ENCODE data around the gene SH3PXD2A. TPM values are rescaled to one million over a fixed set of nuclear protein-coding genes. Genes with fewer than 3 reads are reported as not detected.

The SH3PXD2A gene
- total RNA-seq, 2 experiments from 2014 or later: 6.7 to 7.7 TPM

- POLR2A ChIA-PET: no interaction called here
- peak overlapping the region; percentile 48 for H3K4me3 Mint-ChIP-seq
- H3K27me3 Mint-ChIP-seq: peaks cover 31% of the 10 kb centered on the region
- H3K4me1 Mint-ChIP-seq: peaks cover 10% of the 10 kb centered on the region
- CTCF ChIA-PET: interaction anchor here (0.6 to 2.2 kb wide), 5 partner anchors 32 to 406 kb away, joined by 3 to 29 read pairs (median 4); no protein-coding TSS in a partner anchor
- ATAC-seq: no peak
- H3K27ac Mint-ChIP-seq: no peak overlapping the region
- intact Hi-C loops (cut with DNase I, micrococcal nuclease): no loop called here
- H3K9me3 Mint-ChIP-seq (ENCODE audit: low read depth): no peaks in the 10 kb centered on the region
- no peaks in the 10 kb centered on the region for H3K36me3 Mint-ChIP-seq (ENCODE audit: low read depth)
- DNase-seq: no peak
Observed at GRCh38 chr10:103855852-103856796, 748 bp upstream of the SH3PXD2A start.

DNA sequence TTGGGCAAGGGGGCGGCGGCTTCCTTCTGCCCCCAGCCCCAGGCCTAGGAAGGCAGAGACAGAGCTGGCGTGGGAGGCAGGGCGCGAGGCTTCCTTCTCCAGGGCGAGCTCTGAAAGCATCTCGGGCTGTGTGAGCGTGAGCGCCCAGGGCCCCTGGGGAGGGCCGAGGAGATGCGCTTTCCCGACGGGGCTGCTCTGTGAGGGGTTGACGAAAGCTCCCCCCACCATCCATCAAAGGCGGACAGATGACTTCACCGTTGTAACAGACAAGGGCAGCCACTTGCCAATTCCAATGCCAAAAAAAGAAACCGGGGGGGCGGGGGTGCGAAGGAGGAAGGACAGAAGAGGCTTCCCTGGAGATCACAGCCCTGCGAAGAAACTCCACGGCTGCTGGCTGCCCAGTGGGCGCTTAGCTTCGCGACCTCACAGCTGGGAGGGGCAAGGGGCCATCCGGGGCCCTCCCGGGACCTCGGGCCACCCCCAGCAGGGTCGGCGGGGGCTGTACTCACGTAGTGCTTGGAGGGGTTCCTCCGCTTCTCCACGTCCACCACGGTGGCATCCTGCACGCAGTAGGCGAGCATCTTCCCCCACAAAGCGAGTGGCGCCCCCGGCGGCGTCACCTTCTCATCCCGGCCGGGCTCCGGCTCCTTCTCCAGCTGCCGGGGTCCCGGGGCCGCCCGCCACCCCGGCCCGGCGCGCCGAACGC is 537 bp downstream of the SH3PXD2A start:
- no peaks in the 10 kb centered on the region for H3K36me3 Mint-ChIP-seq (ENCODE audit: low read depth)
- peak; percentile 52 for ATAC-seq
- H3K27ac Mint-ChIP-seq: peak overlapping the region; percentile 24
- peaks cover 10% of the 10 kb centered on the region for H3K4me1 Mint-ChIP-seq
- H3K27me3 Mint-ChIP-seq: peaks cover 31% of the 10 kb centered on the region
- intact Hi-C loops (cut with DNase I, micrococcal nuclease): no loop called here
- peak; percentile 48 for DNase-seq
- ChIA-PET POLR2A (interaction anchor here (0.7 kb wide), 1 partner anchor 182 kb away, joined by 3 read pairs; no protein-coding TSS in a partner anchor), CTCF (interaction anchor here (0.6 to 4.2 kb wide), 10 partner anchors 31 to 158 kb away, joined by 3 to 35 read pairs (median 4); no protein-coding TSS in a partner anchor)
- H3K4me3 Mint-ChIP-seq: peak overlapping the region; percentile 59
- H3K9me3 Mint-ChIP-seq (ENCODE audit: low read depth): no peaks in the 10 kb centered on the region

DNA sequence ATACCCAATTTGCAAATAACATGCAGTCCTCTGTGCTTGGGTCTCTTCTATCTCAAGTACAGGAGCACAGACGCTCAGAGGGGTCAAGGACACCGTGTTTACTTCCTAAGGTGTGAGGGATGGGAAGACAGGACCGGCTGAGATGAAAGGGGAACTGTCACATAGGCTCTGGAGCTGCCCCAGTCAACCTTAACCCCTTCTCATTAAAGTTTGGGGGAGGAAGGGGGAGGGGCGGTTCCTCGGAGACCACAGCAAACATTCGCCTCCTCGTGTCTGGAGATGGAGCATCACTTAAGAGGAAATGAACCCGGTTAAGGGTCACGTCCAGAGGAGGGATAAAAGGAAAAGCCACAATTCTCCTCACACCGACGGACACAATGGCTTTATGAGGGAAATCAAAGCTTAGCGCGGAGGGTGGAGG is 1.1 kb downstream of the SH3PXD2A start:
- CTCF ChIA-PET: interaction anchor here (0.6 to 4.2 kb wide), 10 partner anchors 31 to 158 kb away, joined by 3 to 35 read pairs (median 4); no protein-coding TSS in a partner anchor
- intact Hi-C loops (cut with DNase I, micrococcal nuclease): no loop called here
- ATAC-seq (no peak), DNase-seq (no peak)
- no peaks in the 10 kb centered on the region for H3K9me3 Mint-ChIP-seq (ENCODE audit: low read depth)
- POLR2A ChIA-PET: interaction anchor here (0.7 to 1.4 kb wide), 2 partner anchors 12 to 182 kb away, joined by 3 read pairs; no protein-coding TSS in a partner anchor
- H3K27ac Mint-ChIP-seq: peak overlapping the region; percentile 24
- H3K36me3 Mint-ChIP-seq (ENCODE audit: low read depth): no peaks in the 10 kb centered on the region
- H3K4me3 Mint-ChIP-seq: peak overlapping the region; percentile 59
- peaks cover 10% of the 10 kb centered on the region for H3K4me1 Mint-ChIP-seq
- H3K27me3 Mint-ChIP-seq: peaks cover 31% of the 10 kb centered on the region

- H3K4me3 Mint-ChIP-seq: peak overlapping the region; percentile 59
- DNase-seq: no peak
- intact Hi-C loops (cut with DNase I, micrococcal nuclease): no loop called here
- H3K4me1 Mint-ChIP-seq: peaks cover 10% of the 10 kb centered on the region
- POLR2A ChIA-PET: interaction anchor here (1.4 kb wide), 1 partner anchor 11 kb away, joined by 3 read pairs; no protein-coding TSS in a partner anchor
- no peak overlapping the region for H3K27ac Mint-ChIP-seq
- ATAC-seq: no peak
- H3K36me3 Mint-ChIP-seq (ENCODE audit: low read depth): no peaks in the 10 kb centered on the region
- CTCF ChIA-PET: interaction anchor here (1.1 to 4.2 kb wide), 5 partner anchors 32 to 151 kb away, joined by 3 to 35 read pairs (median 5); no protein-coding TSS in a partner anchor
- H3K9me3 Mint-ChIP-seq (ENCODE audit: low read depth): no peaks in the 10 kb centered on the region
- peaks cover 31% of the 10 kb centered on the region for H3K27me3 Mint-ChIP-seq
Observed at GRCh38 chr10:103853428-103854264, 1.7 kb downstream of the SH3PXD2A start.

- ChIA-PET POLR2A (interaction anchor here (1.4 kb wide), 1 partner anchor 10 kb away, joined by 3 read pairs; no protein-coding TSS in a partner anchor), CTCF (interaction anchor here (1.1 to 4.2 kb wide), 3 partner anchors 45 to 150 kb away, joined by 3 to 35 read pairs (median 3); no protein-coding TSS in a partner anchor)
- no peak overlapping the region for H3K27ac Mint-ChIP-seq
- no peaks in the 10 kb centered on the region for H3K9me3 Mint-ChIP-seq (ENCODE audit: low read depth)
- peaks cover 34% of the 10 kb centered on the region for H3K27me3 Mint-ChIP-seq
- H3K4me3 Mint-ChIP-seq: no peak overlapping the region
- DNase-seq (no peak), ATAC-seq (no peak)
- intact Hi-C loops (cut with DNase I, micrococcal nuclease): no loop called here
- H3K36me3 Mint-ChIP-seq (ENCODE audit: low read depth): no peaks in the 10 kb centered on the region
- peaks cover 10% of the 10 kb centered on the region for H3K4me1 Mint-ChIP-seq
Observed at GRCh38 chr10:103852856-103853255, 2.5 kb downstream of the SH3PXD2A start.

DNA sequence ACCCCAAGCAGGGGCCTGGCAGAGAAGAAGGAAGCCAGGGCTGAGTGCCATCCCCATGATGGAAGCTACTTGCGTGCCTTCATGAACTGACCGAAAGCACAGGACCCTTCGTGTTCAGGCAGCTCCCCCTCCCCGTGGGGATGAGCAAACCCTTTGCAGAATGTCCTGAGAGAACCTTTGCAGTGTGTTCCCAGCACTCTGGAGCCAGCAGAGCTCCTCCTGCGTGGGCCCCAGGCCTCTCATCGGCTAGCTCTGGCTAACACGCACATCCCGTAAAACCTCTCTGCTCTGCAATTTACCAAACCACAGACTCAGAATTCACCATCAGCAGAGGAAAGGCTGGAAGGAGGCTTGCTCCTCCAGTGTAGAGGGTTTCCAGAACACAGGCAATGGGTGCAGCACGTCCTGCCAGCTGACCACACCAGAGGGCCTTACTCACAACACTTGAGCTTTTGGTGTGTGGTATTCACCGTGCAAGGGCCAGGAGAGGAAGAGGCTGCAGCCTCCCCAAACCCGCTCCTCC is 3.1 kb downstream of the SH3PXD2A start:
- Mint-ChIP-seq H3K4me1 (peaks cover 10% of the 10 kb centered on the region), H3K9me3 (ENCODE audit: low read depth) (no peaks in the 10 kb centered on the region), H3K4me3 (no peak overlapping the region), H3K27ac (no peak overlapping the region), H3K36me3 (ENCODE audit: low read depth) (no peaks in the 10 kb centered on the region), H3K27me3 (peaks cover 34% of the 10 kb centered on the region)
- CTCF ChIA-PET: interaction anchor here (0.7 to 4.2 kb wide), 3 partner anchors 9 to 140 kb away, joined by 3 to 35 read pairs (median 3); no protein-coding TSS in a partner anchor
- DNase-seq: no peak
- ATAC-seq: no peak
- intact Hi-C loops (cut with DNase I, micrococcal nuclease): no loop called here
- POLR2A ChIA-PET: no interaction called here

DNA sequence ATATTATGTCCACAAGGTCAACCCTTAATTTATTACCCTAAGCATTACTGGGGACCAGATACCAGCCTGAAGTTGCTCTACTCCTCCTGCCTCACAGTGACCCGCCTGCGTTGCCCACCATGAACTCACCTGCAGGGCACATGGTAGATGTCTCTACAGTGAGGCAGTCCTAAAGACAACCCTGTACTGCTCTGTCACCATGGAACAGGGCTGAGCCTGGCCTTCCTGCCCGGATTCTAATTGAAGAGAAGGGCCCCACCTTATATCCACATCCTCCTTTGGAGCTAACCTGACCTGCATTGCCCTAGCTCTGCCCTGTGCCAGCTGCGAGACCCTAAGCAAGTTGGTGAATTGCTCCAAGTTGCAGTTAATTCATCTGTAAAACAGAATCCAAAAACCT is 4.1 kb downstream of the SH3PXD2A start:
- Mint-ChIP-seq H3K4me1 (peaks cover 17% of the 10 kb centered on the region), H3K27ac (no peak overlapping the region), H3K4me3 (no peak overlapping the region), H3K9me3 (ENCODE audit: low read depth) (no peaks in the 10 kb centered on the region), H3K36me3 (ENCODE audit: low read depth) (no peaks in the 10 kb centered on the region), H3K27me3 (peaks cover 25% of the 10 kb centered on the region)
- intact Hi-C loops (cut with DNase I, micrococcal nuclease): no loop called here
- ATAC-seq: no peak
- ChIA-PET CTCF (interaction anchor here (0.7 to 4.2 kb wide), 2 partner anchors 106 to 140 kb away, joined by 3 to 35 read pairs; no protein-coding TSS in a partner anchor), POLR2A (no interaction called here)
- no peak for DNase-seq

GRCh38 chr10:103850572-103850895 is 4.8 kb downstream of the SH3PXD2A start:
- Mint-ChIP-seq H3K27ac (no peak overlapping the region), H3K36me3 (ENCODE audit: low read depth) (no peaks in the 10 kb centered on the region), H3K4me1 (peaks cover 22% of the 10 kb centered on the region), H3K27me3 (peaks cover 20% of the 10 kb centered on the region), H3K9me3 (ENCODE audit: low read depth) (no peaks in the 10 kb centered on the region), H3K4me3 (no peak overlapping the region)
- no peak for ATAC-seq
- intact Hi-C loops (cut with DNase I, micrococcal nuclease): no loop called here
- ChIA-PET CTCF (no interaction called here), POLR2A (no interaction called here)
- no peak for DNase-seq

- Mint-ChIP-seq H3K27me3 (peaks cover 20% of the 10 kb centered on the region), H3K36me3 (ENCODE audit: low read depth) (no peaks in the 10 kb centered on the region), H3K27ac (no peak overlapping the region), H3K4me3 (no peak overlapping the region), H3K4me1 (peaks cover 24% of the 10 kb centered on the region), H3K9me3 (ENCODE audit: low read depth) (no peaks in the 10 kb centered on the region)
- no peak for ATAC-seq
- intact Hi-C loops (cut with DNase I, micrococcal nuclease): no loop called here
- no peak for DNase-seq
- CTCF ChIA-PET: interaction anchor here (0.8 kb wide), 1 partner anchor 129 kb away, joined by 4 read pairs; no protein-coding TSS in a partner anchor
- POLR2A ChIA-PET: no interaction called here
Observed at GRCh38 chr10:103849880-103850571, 5.3 kb downstream of the SH3PXD2A start.

- ChIA-PET CTCF (interaction anchor here (0.8 to 4.0 kb wide), 8 partner anchors 9 to 152 kb away, joined by 3 to 28 read pairs (median 4); no protein-coding TSS in a partner anchor), POLR2A (no interaction called here)
- intact Hi-C loops (cut with DNase I, micrococcal nuclease): no loop called here
- no peak for ATAC-seq
- Mint-ChIP-seq H3K27me3 (peaks cover 15% of the 10 kb centered on the region), H3K9me3 (ENCODE audit: low read depth) (no peaks in the 10 kb centered on the region), H3K4me1 (peaks cover 20% of the 10 kb centered on the region), H3K27ac (no peak overlapping the region), H3K36me3 (ENCODE audit: low read depth) (no peaks in the 10 kb centered on the region), H3K4me3 (no peak overlapping the region)
- no peak for DNase-seq
Observed at GRCh38 chr10:103849212-103849877, 6.0 kb downstream of the SH3PXD2A start.

Measured in activated CD4-positive, alpha-beta T cell treated with anti-CD3 and anti-CD28 coated beads for 36 hours (primary cell).